Posterior vena cava (tissue), 2 donors: Measurements from ENCODE around the gene MAP3K1. TPM values are rescaled to one million over a fixed set of nuclear protein-coding genes. Genes with fewer than 3 reads are reported as not detected.
"Not testable (repeated sequence)": the region's sequence is repeated elsewhere in the genome, so short reads cannot be mapped to it uniquely, and the experiment has no call there.

Experiments
- DNase-seq: peaks from one replicate; pipeline ENCODE4 v3.0.0-alpha.2; 2020; ENCODE audit warnings: low spot score
- intact Hi-C, 2 donors: fragments of 100-400 bp; cut with DNase I; formaldehyde crosslinking; loops; one replicate each; pipeline versions ENCODE4 v1.14.1 to v1.14.2; 2022 to 2023
- long read RNA-seq, 2 donors: library from polyadenylated mRNA; unstranded; transcript quantifications; one replicate each; pipeline ENCODE4 v2.0.0, GENCODE V29; 2020 to 2021
- total RNA-seq, 2 donors: library from RNA; stranded (reverse); fragmentation: NEBNext Ultra II Directional; extraction: Animal tissue kit (Norgen Biotek cat#: 25700); gene quantifications; one replicate each; pipeline ENCODE4 v1.2.1, GENCODE V29; 2021
- donor health status: DM: yes; HTN: yes; CAD: no.
- donor health status: DM: yes; HTN: yes; CAD: no.

MAP3K1 gene
- 10 to 100 TPM; 10.4 to 12.0 TPM for total RNA-seq
- long read RNA-seq, donor 1, partial matches to known transcripts, result 3 of 5 reads
- long read RNA-seq, donor 1, other reads (novel, unspliced or antisense), result 2 of 5 reads
- long read RNA-seq, donor 2, partial matches to known transcripts, result 0 of 2 reads
- long read RNA-seq, donor 2, other reads (novel, unspliced or antisense), result 2 of 2 reads

GRCh38 chr5:56814963-56815657 lies at the start of gene MAP3K1:
TSS of gene MAP3K1 (plus strand) at chr5:56815549. CDS start at chr5:56815574, 25 bp downstream.
- DNase-seq, result peak; percentile 93
- intact Hi-C loops, result loop anchor here in 1 of 2 donors (10.0 kb wide), 1 partner anchor 330 kb away; no protein-coding TSS in a partner anchor

GRCh38 chr5:56766926-56767325 lies 48.4 kb upstream of the MAP3K1 start:
- DNase-seq, result no peak
- intact Hi-C loops, result no loop called here

GRCh38 chr5:56769875-56770604 lies 45.3 kb upstream of the MAP3K1 start:
- intact Hi-C loops, result no loop called here
- no peak for DNase-seq

- no peak for DNase-seq
- intact Hi-C loops, result no loop called here
Measured at GRCh38 chr5:56772767-56773166, 42.6 kb upstream of the MAP3K1 start.

- no peak for DNase-seq
- intact Hi-C loops, result no loop called here
Measured at GRCh38 chr5:56774957-56775356, 40.4 kb upstream of the MAP3K1 start.

- intact Hi-C loops, DNase-seq: not testable (repeated sequence)
Measured at GRCh38 chr5:56776212-56776846, 39.0 kb upstream of the MAP3K1 start.

GRCh38 chr5:56783261-56783660 lies 32.1 kb upstream of the MAP3K1 start:
- DNase-seq, result no peak
- intact Hi-C loops, result no loop called here

GRCh38 chr5:56786346-56786745 lies 29.0 kb upstream of the MAP3K1 start:
- no peak for DNase-seq
- intact Hi-C loops, result no loop called here

GRCh38 chr5:56791396-56791795 lies 24.0 kb upstream of the MAP3K1 start:
- DNase-seq, result no peak
- intact Hi-C loops, result no loop called here

GRCh38 chr5:56798521-56798920 lies 16.8 kb upstream of the MAP3K1 start:
- intact Hi-C loops, result no loop called here
- DNase-seq, result no peak

GRCh38 chr5:56800186-56800585 lies 15.2 kb upstream of the MAP3K1 start:
- intact Hi-C loops, result no loop called here
- no peak for DNase-seq

- DNase-seq, result no peak
- intact Hi-C loops, result no loop called here
Measured at GRCh38 chr5:56801256-56801655, 14.1 kb upstream of the MAP3K1 start.

- intact Hi-C loops, result no loop called here
- no peak for DNase-seq
Measured at GRCh38 chr5:56802205-56802604, 13.1 kb upstream of the MAP3K1 start.

GRCh38 chr5:56803025-56803424 lies 12.3 kb upstream of the MAP3K1 start:
- intact Hi-C loops, result no loop called here
- no peak for DNase-seq

- DNase-seq, result no peak
- intact Hi-C loops, result no loop called here
Measured at GRCh38 chr5:56803894-56804293, 11.5 kb upstream of the MAP3K1 start.

GRCh38 chr5:56807679-56808078 lies 7.7 kb upstream of the MAP3K1 start:
- intact Hi-C loops, result no loop called here

GRCh38 chr5:56808211-56808610 lies 7.1 kb upstream of the MAP3K1 start:
- intact Hi-C loops, result no loop called here
- no peak for DNase-seq

More at GRCh38 chr5:56807679-56808078, 7.7 kb upstream of the MAP3K1 start:
- DNase-seq, result no peak

- intact Hi-C loops, result loop anchor here in 1 of 2 donors (10.0 kb wide), 1 partner anchor 326 kb away; no protein-coding TSS in a partner anchor
- DNase-seq, result no peak
Measured at GRCh38 chr5:56810826-56811225, 4.5 kb upstream of the MAP3K1 start.

- intact Hi-C loops, result loop anchor here in 1 of 2 donors (10.0 kb wide), 1 partner anchor 327 kb away; no protein-coding TSS in a partner anchor
- DNase-seq, result no peak
Measured at GRCh38 chr5:56812110-56812509, 3.2 kb upstream of the MAP3K1 start.

- intact Hi-C loops, result loop anchor here in 1 of 2 donors (10.0 kb wide), 1 partner anchor 329 kb away; no protein-coding TSS in a partner anchor
Measured at GRCh38 chr5:56813302-56813701, 2.0 kb upstream of the MAP3K1 start.

More at GRCh38 chr5:56813302-56813701, 2.0 kb upstream of the MAP3K1 start:
- no peak for DNase-seq
